Measurements from ENCODE around the gene DNAJC5. TPM values are rescaled to one million over a fixed set of nuclear protein-coding genes. Genes with fewer than 3 reads are reported as not detected.
A peak's percentile ranks its signal among the peaks of the same experiment; 100 is the strongest.
"Not testable (repeated sequence)": the region's sequence is repeated elsewhere in the genome, so short reads cannot be mapped to it uniquely, and the experiment has no call there.

The DNAJC5 gene
- total RNA-seq, 1 experiment from 2014 or later: 79.9 TPM

DNA sequence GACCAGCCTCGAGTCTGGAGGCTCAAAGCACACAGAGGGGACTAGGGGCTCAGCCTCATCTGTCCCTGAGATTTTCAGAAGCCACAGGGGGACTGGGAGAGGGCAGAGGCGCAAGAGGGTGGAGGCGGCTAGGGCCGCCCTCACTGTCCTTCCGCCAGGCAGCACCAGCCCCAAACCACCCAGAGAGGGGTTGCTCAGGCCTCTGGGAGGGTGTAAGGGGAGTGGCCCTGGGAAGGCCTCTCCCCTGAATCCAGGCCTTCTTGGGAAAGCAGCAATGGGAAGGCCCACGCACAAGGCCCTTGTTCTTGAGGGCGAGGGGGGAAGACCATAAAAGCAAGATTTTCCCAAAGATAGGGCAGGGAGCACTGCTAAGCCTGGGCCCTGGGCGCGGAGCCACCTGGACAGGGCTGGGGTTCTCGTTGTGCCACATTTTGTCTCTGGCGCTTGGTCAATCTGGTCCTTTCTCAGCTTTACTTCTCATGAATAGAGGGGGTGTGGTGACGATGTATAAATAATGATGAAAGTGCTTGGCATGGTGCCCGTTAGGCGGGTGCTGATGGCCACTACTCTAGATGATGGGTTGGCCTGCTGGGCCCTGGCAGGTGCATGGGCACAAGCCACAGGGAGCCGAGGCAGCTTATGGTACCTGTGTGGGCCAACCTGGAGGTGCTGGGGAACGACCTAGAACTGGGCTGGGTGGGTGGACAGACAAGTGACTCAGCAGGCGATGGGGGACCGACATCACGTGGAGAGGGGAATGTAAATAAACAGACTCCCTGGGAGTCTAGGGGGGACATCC lies 79.7 kb downstream of the DNAJC5 start:
- peak; percentile 65 for DNase-seq
- CTCF ChIA-PET: interaction anchor here (0.6 to 2.6 kb wide), 7 partner anchors 17 to 436 kb away, joined by 3 to 31 read pairs (median 5); partner anchors contain the start of genes TPD52L2 and UCKL1
- H3K4me1 Mint-ChIP-seq (ENCODE audit: low read depth, unreplicated experiment): peaks cover 43% of the 10 kb centered on the region
- H3K36me3 Mint-ChIP-seq (ENCODE audit: insufficient read depth, unreplicated experiment): peaks cover 64% of the 10 kb centered on the region
- no peaks in the 10 kb centered on the region for H3K9me3 Mint-ChIP-seq (ENCODE audit: low read depth, unreplicated experiment)
- peak overlapping the region; percentile 39 for H3K4me3 Mint-ChIP-seq (ENCODE audit: low read depth, unreplicated experiment)
- intact Hi-C loops (cut with micrococcal nuclease; ENCODE audit: unreplicated experiment): loop anchor here (5.0 kb wide), 1 partner anchor 437 kb away; the partner anchor contains the start of gene PTK6
- TF ChIP-seq, protein P1, sequence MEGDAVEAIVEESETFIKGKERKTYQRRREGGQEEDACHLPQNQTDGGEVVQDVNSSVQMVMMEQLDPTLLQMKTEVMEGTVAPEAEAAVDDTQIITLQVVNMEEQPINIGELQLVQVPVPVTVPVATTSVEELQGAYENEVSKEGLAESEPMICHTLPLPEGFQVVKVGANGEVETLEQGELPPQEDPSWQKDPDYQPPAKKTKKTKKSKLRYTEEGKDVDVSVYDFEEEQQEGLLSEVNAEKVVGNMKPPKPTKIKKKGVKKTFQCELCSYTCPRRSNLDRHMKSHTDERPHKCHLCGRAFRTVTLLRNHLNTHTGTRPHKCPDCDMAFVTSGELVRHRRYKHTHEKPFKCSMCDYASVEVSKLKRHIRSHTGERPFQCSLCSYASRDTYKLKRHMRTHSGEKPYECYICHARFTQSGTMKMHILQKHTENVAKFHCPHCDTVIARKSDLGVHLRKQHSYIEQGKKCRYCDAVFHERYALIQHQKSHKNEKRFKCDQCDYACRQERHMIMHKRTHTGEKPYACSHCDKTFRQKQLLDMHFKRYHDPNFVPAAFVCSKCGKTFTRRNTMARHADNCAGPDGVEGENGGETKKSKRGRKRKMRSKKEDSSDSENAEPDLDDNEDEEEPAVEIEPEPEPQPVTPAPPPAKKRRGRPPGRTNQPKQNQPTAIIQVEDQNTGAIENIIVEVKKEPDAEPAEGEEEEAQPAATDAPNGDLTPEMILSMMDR (IDR thresholded peaks at IDR 0.05; ENCODE audit: unreplicated experiment): no peak
- no peak overlapping the region for H3K27ac Mint-ChIP-seq (ENCODE audit: unreplicated experiment)
- no peaks in the 10 kb centered on the region for H3K27me3 Mint-ChIP-seq (ENCODE audit: unreplicated experiment)
- BruUV-seq (replicated peaks): TSS peak; percentile 4

DNA sequence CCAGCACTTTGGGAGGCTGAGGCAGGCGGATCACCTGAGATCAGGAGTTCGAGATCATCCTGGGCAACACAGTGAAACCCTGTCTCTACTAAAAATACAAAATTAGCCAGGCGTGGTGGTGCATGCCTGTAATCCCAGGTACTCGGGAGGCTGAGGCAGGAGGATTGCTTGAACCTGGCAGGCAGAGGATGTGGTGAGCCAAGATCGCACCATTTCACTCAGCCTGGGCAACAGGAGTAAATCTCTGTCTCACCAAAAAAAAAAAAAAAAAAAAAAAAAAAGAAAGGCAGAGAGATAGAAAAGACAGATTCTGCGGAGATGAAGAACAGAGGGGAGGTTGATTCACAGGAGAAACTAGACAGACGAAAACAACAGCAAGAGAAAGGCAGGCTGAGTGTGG lies 81.6 kb downstream of the DNAJC5 start:
- H3K27me3 Mint-ChIP-seq (ENCODE audit: unreplicated experiment); CTCF ChIA-PET; H3K4me3 Mint-ChIP-seq (ENCODE audit: low read depth, unreplicated experiment); H3K9me3 Mint-ChIP-seq (ENCODE audit: low read depth, unreplicated experiment); DNase-seq; H3K27ac Mint-ChIP-seq (ENCODE audit: unreplicated experiment); intact Hi-C loops (cut with micrococcal nuclease; ENCODE audit: unreplicated experiment); BruUV-seq (replicated peaks): not testable (repeated sequence)
- Mint-ChIP-seq H3K36me3 (ENCODE audit: insufficient read depth, unreplicated experiment) (peaks cover 72% of the 10 kb centered on the region), H3K4me1 (ENCODE audit: low read depth, unreplicated experiment) (peaks cover 60% of the 10 kb centered on the region)

DNA sequence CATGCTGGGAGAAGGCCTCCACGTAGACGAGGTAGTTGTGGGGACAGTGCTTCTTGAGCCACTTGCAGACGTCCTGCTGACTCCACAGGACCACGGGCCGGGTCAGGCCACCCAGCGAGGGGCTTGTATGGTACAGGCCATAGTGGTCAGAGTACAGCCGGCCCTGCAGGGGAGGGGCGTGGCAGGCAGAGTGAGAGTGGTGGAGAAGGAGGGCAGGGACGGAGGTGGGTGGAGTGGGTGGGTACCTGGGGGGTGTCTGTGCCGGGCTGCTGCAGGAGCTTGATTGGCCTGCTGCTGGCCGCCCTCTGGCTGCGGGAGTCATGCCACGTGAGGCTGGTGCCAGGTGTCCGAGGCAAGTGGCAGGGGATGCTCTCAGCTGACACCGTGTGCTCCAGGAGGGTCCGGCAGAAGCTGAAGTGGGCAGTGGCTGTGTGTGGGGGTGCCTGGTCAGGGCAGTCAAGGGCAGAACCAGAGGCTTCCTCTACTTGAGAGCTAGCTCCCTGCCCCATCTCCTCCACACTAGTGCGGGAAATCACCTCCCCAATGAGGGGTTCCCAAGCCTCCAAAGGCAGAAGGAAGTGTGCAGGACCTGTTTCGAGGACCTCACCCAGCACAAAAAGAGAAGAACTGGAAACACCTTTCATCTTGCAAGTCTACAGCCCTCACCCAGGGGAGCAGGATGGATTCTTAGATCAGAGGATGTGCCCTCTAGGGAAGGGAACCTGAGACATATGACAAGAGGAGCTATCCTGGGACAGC lies 82.2 kb downstream of the DNAJC5 start:
- no peaks in the 10 kb centered on the region for H3K27me3 Mint-ChIP-seq (ENCODE audit: unreplicated experiment)

DNA sequence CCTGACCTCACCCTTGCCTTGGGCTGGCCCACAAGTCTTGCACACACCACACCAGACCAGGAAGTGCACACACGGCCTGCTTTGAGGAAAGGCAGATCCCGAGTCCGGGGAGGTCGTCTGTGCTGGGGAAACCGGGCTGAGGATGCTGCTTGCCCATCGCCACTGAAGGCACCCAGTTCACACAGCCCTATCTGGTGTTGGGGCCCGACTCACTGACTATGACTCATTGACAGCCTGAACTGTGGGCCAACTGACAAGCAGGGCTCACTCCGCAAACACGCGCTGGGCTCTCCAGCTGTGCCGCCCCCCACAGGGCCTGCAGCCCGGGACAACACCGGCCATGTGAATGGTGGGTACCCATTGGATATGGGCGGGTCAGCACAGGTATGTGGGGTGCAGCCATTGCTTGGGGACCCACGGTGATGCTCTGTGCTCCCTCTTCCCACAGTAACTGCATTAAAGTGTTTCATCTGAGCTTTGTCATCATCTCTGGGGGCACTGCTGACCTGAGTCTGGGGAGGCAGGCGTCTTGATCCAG lies 82.9 kb downstream of the DNAJC5 start:
- DNase-seq: peak; percentile 60
- BruUV-seq (replicated peaks): no TSS peak
- peaks cover 68% of the 10 kb centered on the region for H3K4me1 Mint-ChIP-seq (ENCODE audit: low read depth, unreplicated experiment)
- H3K4me3 Mint-ChIP-seq (ENCODE audit: low read depth, unreplicated experiment): peak overlapping the region; percentile 81
- intact Hi-C loops (cut with micrococcal nuclease; ENCODE audit: unreplicated experiment): no loop called here
- peaks cover 77% of the 10 kb centered on the region for H3K36me3 Mint-ChIP-seq (ENCODE audit: insufficient read depth, unreplicated experiment)
- peak overlapping the region; percentile 52 for H3K27ac Mint-ChIP-seq (ENCODE audit: unreplicated experiment)
- TF ChIP-seq, protein P1 (IDR thresholded peaks at IDR 0.05; ENCODE audit: unreplicated experiment): no peak
- H3K9me3 Mint-ChIP-seq (ENCODE audit: low read depth, unreplicated experiment): no peaks in the 10 kb centered on the region
- CTCF ChIA-PET: interaction anchor here (0.6 to 0.9 kb wide), 2 partner anchors 41 to 441 kb away, joined by 3 read pairs; partner anchors contain the start of gene PTK6
- no peaks in the 10 kb centered on the region for H3K27me3 Mint-ChIP-seq (ENCODE audit: unreplicated experiment)

More for the DNA sequence above, 82.2 kb downstream of the DNAJC5 start:
- intact Hi-C loops (cut with micrococcal nuclease; ENCODE audit: unreplicated experiment): no loop called here
- CTCF ChIA-PET: interaction anchor here (0.6 to 0.9 kb wide), 2 partner anchors 41 to 440 kb away, joined by 3 read pairs; partner anchors contain the start of gene PTK6
- H3K9me3 Mint-ChIP-seq (ENCODE audit: low read depth, unreplicated experiment): no peaks in the 10 kb centered on the region
- H3K27ac Mint-ChIP-seq (ENCODE audit: unreplicated experiment): peak overlapping the region; percentile 13
- peaks cover 77% of the 10 kb centered on the region for H3K36me3 Mint-ChIP-seq (ENCODE audit: insufficient read depth, unreplicated experiment)
- H3K4me3 Mint-ChIP-seq (ENCODE audit: low read depth, unreplicated experiment): peak overlapping the region; percentile 81
- DNase-seq: no peak
- BruUV-seq (replicated peaks): no TSS peak
- peaks cover 66% of the 10 kb centered on the region for H3K4me1 Mint-ChIP-seq (ENCODE audit: low read depth, unreplicated experiment)
- TF ChIP-seq, protein P1 (IDR thresholded peaks at IDR 0.05; ENCODE audit: unreplicated experiment): no peak
